ENCODE results near the gene NOTCH3.

The NOTCH3 gene

GRCh38 chr19:15195371-15196334 is 5.1 kb downstream of the NOTCH3 start:
- DNase-seq = no peak

DNA sequence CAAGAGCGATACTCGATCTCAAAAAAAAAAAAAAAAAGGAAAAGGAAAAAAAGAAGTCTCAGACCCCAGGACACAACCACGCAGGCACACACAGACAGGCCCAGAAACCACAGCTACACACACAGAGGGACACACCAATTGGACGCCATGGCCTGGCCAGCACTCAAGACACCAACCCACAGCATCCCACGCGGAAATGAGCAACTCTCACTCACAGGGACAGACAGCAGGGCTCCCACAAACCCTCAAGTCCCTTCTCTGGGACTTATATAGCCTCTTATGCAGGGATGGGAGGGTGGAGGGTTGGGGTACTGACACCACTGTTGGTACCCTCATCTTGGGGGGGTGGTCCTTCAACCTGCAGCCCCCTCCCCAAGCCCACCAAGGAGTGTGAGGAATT is 5.9 kb downstream of the NOTCH3 start:
- no peak for DNase-seq

DNA sequence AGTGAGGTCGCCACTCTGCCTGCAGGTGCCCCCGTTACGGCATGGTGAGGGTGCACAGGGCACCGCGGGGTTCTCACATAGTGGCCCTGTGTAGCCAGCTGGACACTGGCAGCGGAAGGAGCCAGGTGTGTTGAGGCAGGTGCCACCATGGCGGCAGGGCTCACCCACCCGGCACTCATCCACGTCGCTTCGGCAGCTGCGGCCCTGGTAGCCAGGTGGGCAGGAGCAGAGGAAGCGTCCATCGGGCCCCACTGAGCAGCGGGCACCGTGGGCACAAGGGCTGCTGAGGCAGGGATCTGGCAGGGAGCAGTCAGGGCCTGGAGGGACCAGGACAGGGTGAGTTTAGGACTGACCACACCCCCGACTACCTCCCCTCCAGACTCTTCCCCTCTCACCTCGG is 8.8 kb downstream of the NOTCH3 start:
- no peak for DNase-seq

- no peak for DNase-seq
Observed at GRCh38 chr19:15191514-15191913, 9.3 kb downstream of the NOTCH3 start.

- DNase-seq = no peak
Observed at GRCh38 chr19:15188851-15189250, 11.9 kb downstream of the NOTCH3 start.

GRCh38 chr19:15187026-15188007 is 13.5 kb downstream of the NOTCH3 start:
- DNase-seq = no peak

- no peak for DNase-seq
Observed at GRCh38 chr19:15185188-15185587, 15.6 kb downstream of the NOTCH3 start.

GRCh38 chr19:15184776-15185175 is 16.0 kb downstream of the NOTCH3 start:
- DNase-seq = no peak

DNA sequence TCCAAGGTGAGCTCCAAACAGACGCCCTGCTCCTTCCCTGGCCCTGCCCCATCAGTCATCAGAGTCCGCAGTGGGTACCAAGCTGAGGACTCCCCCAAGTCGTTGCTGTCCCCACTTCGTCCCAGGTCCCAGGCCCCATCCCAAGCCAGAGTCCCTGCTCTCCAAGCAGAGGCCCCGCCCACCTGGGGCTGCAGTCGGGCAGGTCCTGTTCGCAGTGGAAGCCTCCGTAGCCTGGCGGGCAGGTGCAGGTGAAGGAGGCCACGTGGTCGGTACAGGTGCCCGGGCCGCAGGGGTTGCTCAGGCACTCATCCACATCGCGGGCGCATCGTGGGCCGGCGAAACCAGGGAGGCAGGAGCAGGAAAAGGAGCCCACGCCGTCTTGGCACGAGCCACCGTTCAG is 19.4 kb downstream of the NOTCH3 start:
- DNase-seq = no peak

DNA sequence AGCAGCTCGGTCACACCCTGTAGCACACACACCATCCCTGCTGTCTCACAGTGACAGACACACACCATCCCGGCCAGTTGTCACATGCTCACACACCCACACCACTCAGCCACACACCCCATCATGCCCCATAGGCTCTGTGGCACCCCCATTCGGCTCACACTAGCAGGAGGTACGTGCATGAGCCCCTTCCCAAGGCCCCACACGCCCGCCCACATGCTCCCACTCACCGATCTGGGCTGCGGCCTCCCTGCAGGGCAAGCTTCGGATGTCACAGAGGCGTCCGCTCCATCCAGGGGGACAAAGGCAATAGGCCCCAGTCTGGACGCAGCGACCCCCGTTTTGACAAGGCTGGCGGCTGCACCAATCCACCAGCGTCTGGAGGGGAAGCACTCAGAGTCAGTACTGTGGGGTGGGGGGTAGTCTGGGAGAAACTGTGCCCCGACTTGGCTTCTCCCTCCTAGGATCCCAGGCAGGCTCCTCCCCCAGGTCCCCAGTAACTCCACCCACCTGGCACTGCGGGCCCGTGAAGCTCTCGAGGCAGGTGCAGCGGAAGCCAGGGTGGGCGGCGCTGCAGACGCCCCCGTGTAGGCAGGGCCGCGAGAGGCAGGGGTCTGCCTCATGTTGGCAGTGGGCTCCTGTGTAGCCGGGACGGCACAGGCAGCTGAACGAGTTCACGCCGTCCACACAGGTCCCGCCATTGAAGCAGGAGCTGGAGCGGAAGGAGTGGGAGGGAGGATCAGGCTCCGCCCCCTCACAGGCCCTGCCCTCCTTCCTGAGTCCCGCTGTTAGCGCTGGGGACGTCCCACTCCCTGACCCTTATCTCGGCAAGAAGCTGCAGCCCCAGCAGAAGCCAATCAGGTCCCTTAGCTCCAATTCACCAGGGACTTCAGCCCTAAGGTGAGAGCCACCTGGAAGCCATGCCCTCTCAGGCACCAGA is 20.1 kb downstream of the NOTCH3 start:
- no peak for DNase-seq

- no peak for DNase-seq
Observed at GRCh38 chr19:15178629-15179308, 22.0 kb downstream of the NOTCH3 start.

DNA sequence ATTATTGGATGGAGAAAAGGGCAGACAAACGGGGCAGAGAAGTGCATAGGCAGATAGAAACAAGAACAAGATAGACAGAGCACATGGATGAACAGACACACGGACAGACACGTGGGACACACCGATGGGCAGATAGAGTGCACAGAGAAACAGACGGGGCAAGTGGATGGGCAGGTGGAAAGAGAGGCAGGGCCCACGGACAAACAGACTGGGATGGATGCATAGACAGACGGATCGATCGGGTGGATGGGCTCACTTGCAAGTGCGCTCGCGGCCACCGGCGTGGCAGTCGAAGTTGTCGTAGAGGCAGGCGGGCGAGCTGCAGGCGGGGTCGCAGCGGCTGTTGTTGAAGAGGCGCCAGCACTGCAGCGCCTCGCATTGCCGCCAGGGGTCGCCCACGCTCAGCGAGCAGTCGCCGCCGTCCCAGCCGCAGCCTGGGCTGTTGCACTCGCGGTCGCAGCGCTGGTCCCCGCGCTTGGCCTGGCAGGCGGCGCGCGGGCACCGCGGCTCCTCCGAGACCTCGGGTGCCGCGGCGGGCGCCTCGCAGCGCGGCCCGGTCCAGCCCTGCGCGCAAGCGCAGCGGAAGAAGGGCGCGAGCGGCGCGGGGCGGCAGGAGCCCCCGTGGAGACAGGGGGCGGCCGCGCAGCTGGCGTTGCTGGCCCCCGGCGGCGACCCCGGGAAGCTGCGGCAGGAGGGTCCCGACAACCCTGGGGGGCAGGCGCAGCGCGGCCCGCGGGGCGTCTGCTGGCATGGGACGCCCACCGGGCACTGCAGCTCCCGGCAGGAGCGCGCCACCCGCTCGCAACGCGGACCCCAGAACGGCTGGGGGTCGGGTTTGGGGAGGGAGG is 23.3 kb downstream of the NOTCH3 start:
- DNase-seq = peak; percentile 83

GRCh38 chr19:15175609-15176008 is 25.2 kb downstream of the NOTCH3 start:
- no peak for DNase-seq

- no peak for DNase-seq
Observed at GRCh38 chr19:15173746-15174404, 26.9 kb downstream of the NOTCH3 start.

DNA sequence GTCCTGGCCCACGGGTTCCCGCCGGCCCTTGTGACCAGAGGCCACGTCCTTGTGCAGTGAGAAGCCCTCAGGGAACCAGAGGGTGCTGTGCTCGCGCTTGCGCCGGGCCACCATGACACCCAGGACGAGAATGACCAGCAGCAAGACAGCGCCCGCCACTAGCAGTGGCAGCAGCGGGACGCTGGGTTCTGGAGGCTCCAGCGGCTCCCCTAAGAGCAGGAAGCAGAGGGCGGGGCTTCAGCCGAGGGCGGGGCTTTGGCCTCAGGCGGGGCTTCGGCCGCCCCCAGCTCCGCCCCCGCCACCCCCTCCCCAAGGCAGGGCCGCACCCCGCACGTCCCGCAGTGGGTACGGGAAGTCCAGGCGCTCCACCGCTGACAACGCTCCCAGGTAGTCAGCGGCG is 30.4 kb downstream of the NOTCH3 start:
- DNase-seq = no peak

DNA sequence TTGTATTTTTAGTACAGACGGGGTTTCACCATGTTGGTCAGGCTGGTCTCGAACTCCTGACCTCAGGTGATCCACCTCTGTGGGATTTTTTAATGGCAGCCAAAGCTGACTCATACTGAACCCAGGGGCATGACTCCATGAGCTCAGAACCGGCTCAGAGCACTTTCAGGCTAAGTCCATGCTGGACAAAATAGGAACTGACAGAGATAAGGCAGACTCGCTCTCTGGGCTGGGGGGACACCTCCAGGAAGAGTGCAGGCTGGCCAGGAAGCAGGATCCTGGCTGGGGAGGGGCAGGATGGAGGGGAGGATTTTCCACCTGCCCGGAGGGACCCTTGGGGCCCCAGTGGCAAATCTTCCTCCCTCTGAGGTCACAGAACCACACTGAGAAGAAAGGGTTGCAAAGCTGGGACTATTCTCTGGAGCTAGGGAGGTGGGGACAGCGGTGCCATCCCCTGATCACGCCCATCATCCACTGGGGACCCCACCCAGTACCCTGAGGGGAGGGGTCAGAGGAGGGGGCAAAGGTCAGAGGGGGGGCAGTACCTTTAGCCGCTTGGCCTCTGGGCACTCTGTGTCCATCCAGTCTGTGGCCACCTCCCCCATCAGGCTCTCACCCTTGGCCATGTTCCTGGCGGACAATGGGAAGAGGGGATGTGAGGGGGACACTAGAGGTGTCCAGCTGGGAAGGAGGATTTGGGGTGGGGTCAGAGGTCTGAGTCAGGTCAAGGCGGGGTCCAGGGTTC is 31.1 kb downstream of the NOTCH3 start:
- DNase-seq = no peak

GRCh38 chr19:15166700-15167099 is 34.1 kb downstream of the NOTCH3 start:
- DNase-seq = no peak

- DNase-seq = no peak
Observed at GRCh38 chr19:15161028-15161984, 39.5 kb downstream of the NOTCH3 start.
